Measurements from ENCODE around the gene DNAJC2.

The DNAJC2 gene, protein sequence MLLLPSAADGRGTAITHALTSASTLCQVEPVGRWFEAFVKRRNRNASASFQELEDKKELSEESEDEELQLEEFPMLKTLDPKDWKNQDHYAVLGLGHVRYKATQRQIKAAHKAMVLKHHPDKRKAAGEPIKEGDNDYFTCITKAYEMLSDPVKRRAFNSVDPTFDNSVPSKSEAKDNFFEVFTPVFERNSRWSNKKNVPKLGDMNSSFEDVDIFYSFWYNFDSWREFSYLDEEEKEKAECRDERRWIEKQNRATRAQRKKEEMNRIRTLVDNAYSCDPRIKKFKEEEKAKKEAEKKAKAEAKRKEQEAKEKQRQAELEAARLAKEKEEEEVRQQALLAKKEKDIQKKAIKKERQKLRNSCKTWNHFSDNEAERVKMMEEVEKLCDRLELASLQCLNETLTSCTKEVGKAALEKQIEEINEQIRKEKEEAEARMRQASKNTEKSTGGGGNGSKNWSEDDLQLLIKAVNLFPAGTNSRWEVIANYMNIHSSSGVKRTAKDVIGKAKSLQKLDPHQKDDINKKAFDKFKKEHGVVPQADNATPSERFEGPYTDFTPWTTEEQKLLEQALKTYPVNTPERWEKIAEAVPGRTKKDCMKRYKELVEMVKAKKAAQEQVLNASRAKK

GRCh38 chr7:103344453-103345149 lies at the start of gene DNAJC2:
Gene DNAJC2, minus strand, starts transcription at chr7:103344767. Its CDS starts 145 bp downstream, at chr7:103344622.
- TF ChIP-seq, protein P1, sequence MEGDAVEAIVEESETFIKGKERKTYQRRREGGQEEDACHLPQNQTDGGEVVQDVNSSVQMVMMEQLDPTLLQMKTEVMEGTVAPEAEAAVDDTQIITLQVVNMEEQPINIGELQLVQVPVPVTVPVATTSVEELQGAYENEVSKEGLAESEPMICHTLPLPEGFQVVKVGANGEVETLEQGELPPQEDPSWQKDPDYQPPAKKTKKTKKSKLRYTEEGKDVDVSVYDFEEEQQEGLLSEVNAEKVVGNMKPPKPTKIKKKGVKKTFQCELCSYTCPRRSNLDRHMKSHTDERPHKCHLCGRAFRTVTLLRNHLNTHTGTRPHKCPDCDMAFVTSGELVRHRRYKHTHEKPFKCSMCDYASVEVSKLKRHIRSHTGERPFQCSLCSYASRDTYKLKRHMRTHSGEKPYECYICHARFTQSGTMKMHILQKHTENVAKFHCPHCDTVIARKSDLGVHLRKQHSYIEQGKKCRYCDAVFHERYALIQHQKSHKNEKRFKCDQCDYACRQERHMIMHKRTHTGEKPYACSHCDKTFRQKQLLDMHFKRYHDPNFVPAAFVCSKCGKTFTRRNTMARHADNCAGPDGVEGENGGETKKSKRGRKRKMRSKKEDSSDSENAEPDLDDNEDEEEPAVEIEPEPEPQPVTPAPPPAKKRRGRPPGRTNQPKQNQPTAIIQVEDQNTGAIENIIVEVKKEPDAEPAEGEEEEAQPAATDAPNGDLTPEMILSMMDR (IDR thresholded peaks at IDR 0.05) = no peak
- Histone ChIP-seq H3K4me1 (peaks cover 0 to 43% (median 37%) of the 10 kb centered on the region in 4 donors), H3K27ac (peak within 1 kb of the TSS; percentile 88 to 89), H3K36me3 (peaks cover 8 to 21% (median 16%) of the 10 kb centered on the region in 3 donors), H3K27me3 (no peaks in the 10 kb centered on the region), H3K4me3 (peak within 1 kb of the TSS; percentile 91 to 98), H3K9me3 (no peaks in the 10 kb centered on the region)
- intact Hi-C loops (cut with DNase I; ENCODE audit: low total_unique reads) = loop anchor here (5.0 kb wide), 1 partner anchor 267 kb away; the partner anchor contains the start of gene ARMC10
- DNase-seq = peak; percentile 87 to 91

- TF ChIP-seq, protein P1 (IDR thresholded peaks at IDR 0.05) = no peak
- no peaks in the 10 kb centered on the region for H3K27me3 ChIP-seq
- H3K9me3 ChIP-seq = no peaks in the 10 kb centered on the region
- DNase-seq = no peak
- H3K27ac ChIP-seq = no peak overlapping the region
- no peaks in the 10 kb centered on the region for H3K4me1 ChIP-seq
- intact Hi-C loops (cut with DNase I; ENCODE audit: low total_unique reads) = no loop called here
- H3K36me3 ChIP-seq = no peaks in the 10 kb centered on the region
- H3K4me3 ChIP-seq = no peak overlapping the region
Measured at GRCh38 chr7:103391976-103392375, 47.4 kb upstream of the DNAJC2 start.

- no peaks in the 10 kb centered on the region for H3K36me3 ChIP-seq
- DNase-seq = no peak
- intact Hi-C loops (cut with DNase I; ENCODE audit: low total_unique reads) = no loop called here
- no peaks in the 10 kb centered on the region for H3K9me3 ChIP-seq
- TF ChIP-seq, protein P1 (IDR thresholded peaks at IDR 0.05) = no peak
- H3K27ac ChIP-seq = no peak overlapping the region
- no peaks in the 10 kb centered on the region for H3K4me1 ChIP-seq
- no peaks in the 10 kb centered on the region for H3K27me3 ChIP-seq
- no peak overlapping the region for H3K4me3 ChIP-seq
Measured at GRCh38 chr7:103391150-103391549, 46.6 kb upstream of the DNAJC2 start.

DNA sequence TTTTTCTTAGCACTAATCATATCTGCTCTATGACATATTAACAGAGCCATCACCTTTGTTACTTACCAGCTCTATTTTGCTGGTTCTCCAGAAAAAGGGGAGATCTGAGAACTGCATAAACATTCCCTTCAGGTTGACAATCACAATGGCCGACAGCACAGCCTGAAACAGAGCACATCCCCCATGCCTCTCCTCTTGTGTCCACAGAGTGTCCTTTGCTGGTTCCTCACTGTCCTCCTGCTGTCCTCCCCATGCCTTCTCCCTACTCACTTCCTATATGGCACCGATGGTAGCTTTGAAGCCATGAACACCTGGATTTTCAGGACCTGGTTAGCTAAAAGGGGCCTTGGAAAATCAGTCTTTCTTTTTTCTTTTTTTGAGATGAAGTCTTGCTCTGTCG lies 44.7 kb upstream of the DNAJC2 start:
- TF ChIP-seq, protein P1 (IDR thresholded peaks at IDR 0.05) = no peak
- H3K36me3 ChIP-seq = no peaks in the 10 kb centered on the region
- no peaks in the 10 kb centered on the region for H3K9me3 ChIP-seq
- no peak overlapping the region for H3K4me3 ChIP-seq
- H3K4me1 ChIP-seq = no peaks in the 10 kb centered on the region
- no peak for DNase-seq
- H3K27me3 ChIP-seq = no peaks in the 10 kb centered on the region
- intact Hi-C loops (cut with DNase I; ENCODE audit: low total_unique reads) = no loop called here
- H3K27ac ChIP-seq = no peak overlapping the region

GRCh38 chr7:103388469-103389140 lies 44.0 kb upstream of the DNAJC2 start:
- no peak overlapping the region for H3K4me3 ChIP-seq
- H3K36me3 ChIP-seq = no peaks in the 10 kb centered on the region
- TF ChIP-seq, protein P1 (IDR thresholded peaks at IDR 0.05) = no peak
- no peaks in the 10 kb centered on the region for H3K9me3 ChIP-seq
- intact Hi-C loops (cut with DNase I; ENCODE audit: low total_unique reads) = no loop called here
- no peaks in the 10 kb centered on the region for H3K27me3 ChIP-seq
- H3K27ac ChIP-seq = no peak overlapping the region
- no peak for DNase-seq
- no peaks in the 10 kb centered on the region for H3K4me1 ChIP-seq
